ENCODE measurements around the gene CIPC. TPM values are rescaled to one million over a fixed set of nuclear protein-coding genes. Genes with fewer than 3 reads are reported as not detected.

The CIPC gene
- total RNA-seq, 1 donor from 2014 or later, result 22.5 TPM

DNA sequence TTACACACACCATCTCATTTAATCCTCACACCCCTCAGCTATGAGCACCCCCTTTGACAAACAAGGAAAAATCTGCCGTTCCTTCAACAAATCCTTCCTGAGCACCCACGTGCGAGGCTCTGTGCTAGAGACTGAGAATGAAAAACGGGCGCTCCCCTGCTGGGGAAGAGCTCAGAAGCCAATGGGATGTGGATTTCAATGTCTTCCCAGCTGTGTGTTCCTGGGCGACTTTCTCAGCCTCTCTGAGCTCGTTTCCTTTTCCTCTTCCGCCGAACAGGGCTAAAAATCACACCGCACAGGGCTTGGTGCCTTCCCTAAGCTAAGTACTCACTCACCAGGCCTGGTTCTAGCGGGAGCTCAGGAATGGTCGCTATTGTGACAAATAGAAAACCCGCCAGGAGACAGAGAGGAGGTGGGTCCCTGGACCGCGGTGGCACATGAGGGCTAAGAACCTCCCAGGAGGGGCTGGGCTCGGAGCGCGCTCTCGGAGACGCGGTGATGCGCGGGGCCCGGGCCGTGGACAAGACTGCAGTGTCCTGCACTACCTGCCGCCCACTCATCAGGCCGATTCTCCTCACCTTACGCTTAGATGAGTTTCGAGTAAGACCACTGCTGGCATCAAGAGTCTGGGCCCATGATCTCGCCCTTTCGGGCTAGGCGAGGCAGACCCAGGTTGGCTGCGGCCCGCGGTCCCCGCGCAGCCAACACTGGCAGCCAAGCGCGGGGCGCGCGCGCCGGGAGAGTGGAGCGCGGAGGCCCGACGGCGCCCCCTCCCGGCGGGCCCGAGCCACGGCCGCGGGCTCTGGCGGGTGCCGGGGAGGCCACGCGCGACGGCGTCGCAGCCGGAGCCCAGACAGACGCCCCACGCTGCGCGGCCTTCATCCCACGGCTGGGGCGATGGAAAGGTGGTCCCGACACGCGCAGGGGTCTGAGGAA, 26.6 kb downstream of the CIPC start:
- H3K9ac ChIP-seq, result no peak overlapping the region
- Mint-ChIP-seq H3K27me3 (ENCODE audit: insufficient read depth, low read depth) (peaks cover 19% of the 10 kb centered on the region), H3K4me1 (peaks cover 38% of the 10 kb centered on the region), H3K9me3 (no peaks in the 10 kb centered on the region), H3K27ac (no peak overlapping the region), H3K4me3 (peak overlapping the region; percentile 71), H3K36me3 (no peaks in the 10 kb centered on the region)
- H2AFZ ChIP-seq (replicated peaks), result peak overlapping the region; percentile 93
- H3K27ac ChIP-seq, result no peak overlapping the region
- H3F3A ChIP-seq (ENCODE audit: low read depth), result peaks cover 33% of the 10 kb centered on the region
- peak; percentile 82 for DNase-seq (ENCODE audit: low spot score)
- H3K9me3 ChIP-seq (ENCODE audit: low read depth), result no peaks in the 10 kb centered on the region
- H3K4me2 ChIP-seq, result peak overlapping the region; percentile 95
- peak overlapping the region; percentile 73 for H3K4me3 ChIP-seq
- no peaks in the 10 kb centered on the region for H3K79me2 ChIP-seq (ENCODE audit: low read depth)
- TF ChIP-seq, protein P1, sequence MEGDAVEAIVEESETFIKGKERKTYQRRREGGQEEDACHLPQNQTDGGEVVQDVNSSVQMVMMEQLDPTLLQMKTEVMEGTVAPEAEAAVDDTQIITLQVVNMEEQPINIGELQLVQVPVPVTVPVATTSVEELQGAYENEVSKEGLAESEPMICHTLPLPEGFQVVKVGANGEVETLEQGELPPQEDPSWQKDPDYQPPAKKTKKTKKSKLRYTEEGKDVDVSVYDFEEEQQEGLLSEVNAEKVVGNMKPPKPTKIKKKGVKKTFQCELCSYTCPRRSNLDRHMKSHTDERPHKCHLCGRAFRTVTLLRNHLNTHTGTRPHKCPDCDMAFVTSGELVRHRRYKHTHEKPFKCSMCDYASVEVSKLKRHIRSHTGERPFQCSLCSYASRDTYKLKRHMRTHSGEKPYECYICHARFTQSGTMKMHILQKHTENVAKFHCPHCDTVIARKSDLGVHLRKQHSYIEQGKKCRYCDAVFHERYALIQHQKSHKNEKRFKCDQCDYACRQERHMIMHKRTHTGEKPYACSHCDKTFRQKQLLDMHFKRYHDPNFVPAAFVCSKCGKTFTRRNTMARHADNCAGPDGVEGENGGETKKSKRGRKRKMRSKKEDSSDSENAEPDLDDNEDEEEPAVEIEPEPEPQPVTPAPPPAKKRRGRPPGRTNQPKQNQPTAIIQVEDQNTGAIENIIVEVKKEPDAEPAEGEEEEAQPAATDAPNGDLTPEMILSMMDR (IDR thresholded peaks at IDR 0.05), result peak; percentile 67
- TF ChIP-seq EZH2 (IDR thresholded peaks at IDR 0.05) (no peak), EZH2phosphoT487 (IDR thresholded peaks at IDR 0.05) (no peak)
- H3K36me3 ChIP-seq, result no peaks in the 10 kb centered on the region
- peaks cover 14% of the 10 kb centered on the region for H3K4me1 ChIP-seq
- H4K20me1 ChIP-seq (ENCODE audit: low read depth), result no peaks in the 10 kb centered on the region
- peaks cover 32% of the 10 kb centered on the region for H3K27me3 ChIP-seq

DNA sequence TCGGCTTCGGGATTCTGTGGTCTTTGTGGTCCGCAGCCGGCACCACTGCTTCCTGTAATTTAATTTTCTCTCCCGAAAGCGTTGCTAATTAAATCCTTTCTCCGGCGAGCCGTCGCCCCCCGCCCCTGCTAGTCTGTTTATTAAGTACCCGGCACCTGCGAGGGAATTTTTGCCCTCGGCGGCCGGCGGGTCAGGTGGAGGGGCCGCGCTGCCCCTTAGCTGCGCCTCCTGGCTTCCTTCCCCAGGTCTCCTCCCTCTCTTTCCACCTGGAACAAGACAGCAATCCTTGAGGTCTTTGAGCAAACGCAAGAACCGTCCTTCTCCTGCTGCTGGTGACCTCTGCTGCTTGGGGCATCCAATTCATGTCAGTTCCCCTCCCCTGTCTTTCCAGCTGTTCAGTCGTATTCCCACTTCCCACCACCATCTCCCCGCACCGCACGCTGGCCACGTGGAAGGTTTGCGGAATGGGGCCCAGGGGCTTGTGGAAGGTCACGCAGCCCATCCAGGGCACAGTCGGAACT, 27.3 kb downstream of the CIPC start:
- H3K27ac Mint-ChIP-seq, result no peak overlapping the region
- peak overlapping the region; percentile 95 for H3K4me2 ChIP-seq

DNA sequence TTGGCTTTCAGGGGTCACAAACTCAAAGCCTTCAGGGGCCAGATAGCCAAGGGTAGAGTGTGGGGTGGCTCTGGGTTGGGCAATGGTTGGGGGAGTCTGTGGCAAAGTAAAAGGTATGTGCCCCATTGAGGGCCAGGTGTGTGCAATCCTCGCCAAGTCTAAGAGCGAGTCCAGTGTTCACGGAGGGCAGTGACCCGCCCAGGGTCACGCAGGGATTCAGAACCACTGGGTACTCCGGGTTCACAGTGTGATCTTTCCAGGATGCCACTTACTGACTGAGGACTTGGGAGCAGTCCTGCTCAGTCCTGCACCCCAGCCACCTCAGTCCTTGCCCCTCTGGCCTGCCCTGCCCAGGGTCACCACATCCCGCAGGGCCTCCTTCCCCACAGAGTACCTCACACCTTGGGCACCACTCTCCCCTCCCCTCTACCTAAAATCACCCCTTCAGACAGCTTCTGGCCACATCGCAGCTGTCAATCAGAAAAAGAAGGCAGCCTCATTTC, 27.8 kb downstream of the CIPC start:
- no peaks in the 10 kb centered on the region for H3K9me3 Mint-ChIP-seq
- peaks cover 20% of the 10 kb centered on the region for H3K27me3 Mint-ChIP-seq (ENCODE audit: insufficient read depth, low read depth)
- H3K4me1 Mint-ChIP-seq, result peaks cover 29% of the 10 kb centered on the region
- Histone ChIP-seq H3K9me3 (ENCODE audit: low read depth) (no peaks in the 10 kb centered on the region), H3K36me3 (no peaks in the 10 kb centered on the region), H3K9ac (no peak overlapping the region), H3K27ac (no peak overlapping the region), H3K27me3 (peaks cover 32% of the 10 kb centered on the region), H3K79me2 (ENCODE audit: low read depth) (no peaks in the 10 kb centered on the region), H3F3A (ENCODE audit: low read depth) (peaks cover 31% of the 10 kb centered on the region), H3K4me2 (no peak overlapping the region), H2AFZ (replicated peaks) (no peak overlapping the region), H3K4me1 (peaks cover 11% of the 10 kb centered on the region), H4K20me1 (ENCODE audit: low read depth) (no peaks in the 10 kb centered on the region), H3K4me3 (no peak overlapping the region)
- no peak overlapping the region for H3K27ac Mint-ChIP-seq
- peak overlapping the region; percentile 78 for H3K4me3 Mint-ChIP-seq
- TF ChIP-seq, protein P1 (IDR thresholded peaks at IDR 0.05), result no peak
- no peak for TF ChIP-seq EZH2 (IDR thresholded peaks at IDR 0.05)
- DNase-seq (ENCODE audit: low spot score), result no peak
- H3K36me3 Mint-ChIP-seq, result no peaks in the 10 kb centered on the region

More for the DNA sequence above, 27.3 kb downstream of the CIPC start:
- peak; percentile 38 for DNase-seq (ENCODE audit: low spot score)
- no peaks in the 10 kb centered on the region for H4K20me1 ChIP-seq (ENCODE audit: low read depth)
- H3F3A ChIP-seq (ENCODE audit: low read depth), result peaks cover 33% of the 10 kb centered on the region
- peaks cover 33% of the 10 kb centered on the region for H3K4me1 Mint-ChIP-seq
- H3K27me3 ChIP-seq, result peaks cover 32% of the 10 kb centered on the region
- no peaks in the 10 kb centered on the region for H3K9me3 ChIP-seq (ENCODE audit: low read depth)
- H3K79me2 ChIP-seq (ENCODE audit: low read depth), result no peaks in the 10 kb centered on the region
- H2AFZ ChIP-seq (replicated peaks), result peak overlapping the region; percentile 93
- TF ChIP-seq, protein P1 (IDR thresholded peaks at IDR 0.05), result peak; percentile 32
- TF ChIP-seq EZH2phosphoT487 (IDR thresholded peaks at IDR 0.05), result no peak
- H3K36me3 Mint-ChIP-seq, result no peaks in the 10 kb centered on the region
- H3K9ac ChIP-seq, result no peak overlapping the region
- peak overlapping the region; percentile 78 for H3K4me3 Mint-ChIP-seq
- H3K27me3 Mint-ChIP-seq (ENCODE audit: insufficient read depth, low read depth), result peaks cover 20% of the 10 kb centered on the region
- H3K36me3 ChIP-seq, result no peaks in the 10 kb centered on the region
- H3K4me1 ChIP-seq, result peaks cover 14% of the 10 kb centered on the region
- peak overlapping the region; percentile 73 for H3K4me3 ChIP-seq
- no peak overlapping the region for H3K27ac ChIP-seq
- no peaks in the 10 kb centered on the region for H3K9me3 Mint-ChIP-seq

All from neural progenitor cell (in vitro differentiated cells).